ENCODE data around the gene KSR2.

Gene KSR2

DNA sequence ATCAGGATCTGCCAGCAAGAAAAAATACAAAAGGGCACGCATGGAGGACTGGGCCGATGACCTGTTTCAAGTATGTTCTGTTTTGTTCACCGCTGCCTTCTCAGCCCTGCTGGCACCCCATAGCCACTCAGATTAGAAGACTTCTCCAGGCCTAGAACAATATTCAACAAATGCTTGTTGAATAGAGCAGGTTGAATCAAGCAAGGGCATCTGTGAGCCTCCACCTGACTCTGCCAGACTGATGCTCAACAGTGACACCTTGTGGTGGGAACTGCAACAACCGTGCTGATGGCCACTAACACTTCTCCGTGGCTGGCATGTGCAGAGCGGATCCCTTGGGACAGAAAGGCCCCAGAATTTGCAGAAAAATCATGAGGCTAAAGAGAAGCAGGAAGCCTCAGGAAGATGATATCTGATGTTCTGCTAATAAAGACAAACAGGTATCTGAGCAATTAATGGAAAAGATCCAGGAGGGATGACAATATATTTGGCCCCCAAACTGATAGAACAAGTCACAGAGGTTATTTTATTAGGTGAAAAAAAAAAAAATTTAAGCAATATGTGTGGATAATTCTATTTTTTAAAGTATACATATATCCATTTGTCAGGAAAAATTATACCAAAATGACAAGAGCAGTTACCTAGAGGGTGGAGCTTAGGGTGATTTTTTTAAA, 114.3 kb downstream of the KSR2 start:
- no peak overlapping the region for H3K4me3 ChIP-seq (ENCODE audit: control insufficient read depth, low read depth, low read length)
- DNase-seq (ENCODE audit: low read depth), result no peak
- TF ChIP-seq, protein P1, sequence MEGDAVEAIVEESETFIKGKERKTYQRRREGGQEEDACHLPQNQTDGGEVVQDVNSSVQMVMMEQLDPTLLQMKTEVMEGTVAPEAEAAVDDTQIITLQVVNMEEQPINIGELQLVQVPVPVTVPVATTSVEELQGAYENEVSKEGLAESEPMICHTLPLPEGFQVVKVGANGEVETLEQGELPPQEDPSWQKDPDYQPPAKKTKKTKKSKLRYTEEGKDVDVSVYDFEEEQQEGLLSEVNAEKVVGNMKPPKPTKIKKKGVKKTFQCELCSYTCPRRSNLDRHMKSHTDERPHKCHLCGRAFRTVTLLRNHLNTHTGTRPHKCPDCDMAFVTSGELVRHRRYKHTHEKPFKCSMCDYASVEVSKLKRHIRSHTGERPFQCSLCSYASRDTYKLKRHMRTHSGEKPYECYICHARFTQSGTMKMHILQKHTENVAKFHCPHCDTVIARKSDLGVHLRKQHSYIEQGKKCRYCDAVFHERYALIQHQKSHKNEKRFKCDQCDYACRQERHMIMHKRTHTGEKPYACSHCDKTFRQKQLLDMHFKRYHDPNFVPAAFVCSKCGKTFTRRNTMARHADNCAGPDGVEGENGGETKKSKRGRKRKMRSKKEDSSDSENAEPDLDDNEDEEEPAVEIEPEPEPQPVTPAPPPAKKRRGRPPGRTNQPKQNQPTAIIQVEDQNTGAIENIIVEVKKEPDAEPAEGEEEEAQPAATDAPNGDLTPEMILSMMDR (IDR thresholded peaks at IDR 0.05; ENCODE audit: control insufficient read depth, insufficient read depth, low read depth, low read length, missing control alignments), result peak; percentile 75

DNA sequence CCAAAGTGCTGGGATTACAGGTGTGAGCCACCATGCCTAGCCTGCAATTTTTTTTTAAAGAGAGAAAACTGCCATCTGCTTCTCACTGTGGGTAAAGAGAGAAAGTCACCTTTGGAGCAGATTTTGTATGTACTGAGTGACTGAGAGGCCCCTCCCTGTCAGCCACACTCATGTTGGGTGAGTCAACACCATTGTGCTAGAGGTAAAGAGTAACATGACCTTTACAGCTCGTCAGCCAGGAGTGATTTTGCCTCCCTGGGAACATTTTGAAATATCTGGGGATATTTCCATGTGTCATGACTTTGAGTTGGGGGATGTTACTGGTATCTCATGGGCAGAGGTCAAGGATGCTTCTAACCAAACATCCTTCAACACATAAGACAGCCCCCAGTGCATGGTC, 115.2 kb downstream of the KSR2 start:
- no peak for DNase-seq (ENCODE audit: low read depth)
- TF ChIP-seq, protein P1 (IDR thresholded peaks at IDR 0.05; ENCODE audit: control insufficient read depth, insufficient read depth, low read depth, low read length, missing control alignments), result no peak
- no peak overlapping the region for H3K4me3 ChIP-seq (ENCODE audit: control insufficient read depth, low read depth, low read length)

DNA sequence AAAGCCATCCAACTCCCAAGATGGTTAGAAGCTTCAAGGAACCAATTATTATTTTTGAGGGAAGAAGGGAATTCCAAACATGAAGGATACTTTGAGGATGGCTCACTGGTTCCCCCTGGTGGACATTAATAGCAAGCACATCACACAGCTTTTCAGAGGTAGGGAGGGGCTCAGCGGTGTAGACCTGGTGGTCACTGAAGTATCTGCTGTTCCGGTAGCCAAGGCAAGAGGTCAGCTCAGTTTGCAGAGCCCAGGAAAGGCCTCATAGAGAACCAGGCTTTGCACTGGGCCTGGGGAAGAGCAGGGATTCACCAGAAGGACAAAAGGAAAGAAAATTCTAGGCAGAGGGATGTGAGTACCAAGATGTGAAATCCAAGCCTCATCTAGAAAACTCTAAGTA, 118.7 kb downstream of the KSR2 start:
- no peak for DNase-seq (ENCODE audit: low read depth)
- no peak overlapping the region for H3K4me3 ChIP-seq (ENCODE audit: control insufficient read depth, low read depth, low read length)

DNA sequence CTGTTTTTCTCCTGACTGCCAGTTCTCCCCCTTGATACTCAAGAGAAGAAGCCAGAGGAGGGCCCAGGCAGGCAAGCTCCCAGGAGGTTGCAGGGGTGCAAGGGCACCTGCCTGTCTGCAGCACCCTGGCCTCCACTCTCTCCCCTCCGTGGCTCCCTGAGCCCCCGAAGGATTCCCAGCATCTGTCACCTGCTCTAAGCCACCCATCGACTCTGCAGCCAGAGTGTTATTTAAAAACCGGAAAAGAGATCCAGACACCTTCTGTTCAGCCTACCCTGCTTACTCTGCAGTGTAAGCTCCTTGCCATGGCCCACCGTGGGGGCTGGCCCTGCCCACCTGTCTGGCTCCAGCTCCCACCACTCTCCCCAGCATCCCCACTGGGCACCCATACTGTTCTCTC, 121.4 kb downstream of the KSR2 start:
- DNase-seq (ENCODE audit: low read depth), result no peak
- TF ChIP-seq, protein P1 (IDR thresholded peaks at IDR 0.05; ENCODE audit: control insufficient read depth, insufficient read depth, low read depth, low read length, missing control alignments), result no peak
- no peak overlapping the region for H3K4me3 ChIP-seq (ENCODE audit: control insufficient read depth, low read depth, low read length)

More for the DNA sequence above, 118.7 kb downstream of the KSR2 start:
- TF ChIP-seq, protein P1 (IDR thresholded peaks at IDR 0.05; ENCODE audit: control insufficient read depth, insufficient read depth, low read depth, low read length, missing control alignments), result peak; percentile 92

DNA sequence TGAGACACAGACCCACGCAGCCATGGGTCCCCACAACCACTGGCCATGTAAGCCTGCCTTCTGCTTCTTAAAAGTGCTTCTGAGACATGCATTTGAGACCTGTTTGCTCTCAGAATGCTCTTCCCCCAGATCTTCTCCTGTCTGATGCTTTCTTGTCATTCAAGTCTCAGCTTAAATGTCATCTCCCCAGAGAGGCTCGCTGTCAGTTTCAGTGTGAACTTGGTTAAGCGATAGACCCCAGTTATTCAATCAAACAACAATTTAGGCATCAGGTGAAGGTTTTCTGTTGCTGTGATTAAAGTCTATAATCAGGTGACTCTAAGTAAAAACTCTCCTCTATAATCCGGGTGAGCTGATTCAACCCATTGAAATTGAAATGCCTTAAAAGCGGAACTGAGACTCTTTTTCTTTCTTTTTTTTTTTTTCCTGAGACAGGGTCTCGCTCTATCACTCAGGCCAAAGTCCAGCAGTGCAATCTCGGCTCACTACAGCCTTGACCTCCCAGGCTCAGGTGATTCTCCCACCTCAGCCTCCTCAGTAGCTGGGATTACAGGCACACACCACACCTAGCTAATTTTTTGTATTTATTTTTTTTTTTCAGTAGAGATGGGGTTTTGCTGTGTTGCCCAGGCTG, 123.4 kb downstream of the KSR2 start:
- DNase-seq (ENCODE audit: low read depth), result no peak
- TF ChIP-seq, protein P1 (IDR thresholded peaks at IDR 0.05; ENCODE audit: control insufficient read depth, insufficient read depth, low read depth, low read length, missing control alignments), result no peak
- H3K4me3 ChIP-seq (ENCODE audit: control insufficient read depth, low read depth, low read length), result no peak overlapping the region

DNA sequence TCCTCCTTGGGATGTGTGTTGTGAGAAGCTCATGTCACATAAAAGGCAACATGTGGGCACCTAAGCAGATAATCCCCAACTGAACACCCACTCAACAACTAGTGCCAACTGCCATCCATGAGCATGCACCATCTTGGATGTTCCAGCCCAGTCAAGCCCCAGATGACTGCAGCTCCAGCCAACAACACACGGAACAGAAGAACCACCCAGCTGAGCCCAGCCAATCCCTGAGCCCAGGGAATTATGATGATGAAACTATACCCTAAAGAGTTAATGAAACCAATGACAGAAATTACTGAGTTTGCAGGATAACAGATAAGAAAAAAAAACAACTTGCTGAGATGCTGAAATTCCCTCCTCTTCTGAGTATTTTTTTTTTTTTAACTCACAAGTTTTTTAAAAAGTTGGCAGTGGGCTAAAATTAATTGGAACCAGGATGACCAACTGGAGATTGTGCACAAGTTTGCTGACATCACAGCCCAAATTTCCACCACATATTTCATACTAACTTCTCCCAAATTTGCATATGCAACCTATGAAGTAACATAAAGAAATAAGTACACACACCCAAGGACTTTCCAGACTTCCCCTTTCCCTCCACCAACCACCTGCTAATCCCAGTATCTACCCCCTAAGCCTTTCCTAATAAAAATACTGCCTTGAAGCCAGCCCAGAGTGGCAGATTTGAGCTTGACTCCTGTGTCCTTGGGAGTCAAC, 124.5 kb downstream of the KSR2 start:
- no peak for DNase-seq (ENCODE audit: low read depth)
- TF ChIP-seq, protein P1 (IDR thresholded peaks at IDR 0.05; ENCODE audit: control insufficient read depth, insufficient read depth, low read depth, low read length, missing control alignments), result no peak

More for the DNA sequence above, 124.5 kb downstream of the KSR2 start:
- no peak overlapping the region for H3K4me3 ChIP-seq (ENCODE audit: control insufficient read depth, low read depth, low read length)
